ENCODE measurements around the gene TJP2.

- TF ChIP-seq YY1 (IDR thresholded peaks at IDR 0.05; ENCODE audit: insufficient read depth, insufficient read length) (no peak), ZNF274 (IDR thresholded peaks at IDR 0.05; ENCODE audit: low read depth, low read length) (no peak), SUZ12 (IDR thresholded peaks at IDR 0.05; ENCODE audit: extremely low read depth, insufficient read depth, insufficient read length) (no peak)
These were observed 62.1 kb downstream of the TJP2 start for GRCh38 chr9:69236188-69236587.

All from NT2/D1 (cell line).